Endothelial cell of umbilical vein (primary cell): ENCODE results near the gene PDE10A. TPM values are rescaled to one million over a fixed set of nuclear protein-coding genes. Genes with fewer than 3 reads are reported as not detected.

Experiments
- BruUV-seq: library from RNA; stranded (reverse); fragments of 400-500 nt; replicated peaks from 2 replicates; lab custom pipeline; 2021; lab: Mats Ljungman, UMichigan
- CTCF ChIA-PET: fragments of 300-600, 350-600 bp; sonication (Branson Sonifier 250); formaldehyde crosslinking; loops from one replicate; lab custom pipeline; 2021; ENCODE audit warnings: antibody characterized with exemption, inconsistent platforms; lab: Charles Lee
- POLR2A ChIA-PET: fragments of 300-600, 350-600 bp; sonication (Branson Sonifier 250); formaldehyde crosslinking; loops from one replicate; lab custom pipeline; 2021; ENCODE audit warnings: antibody characterized with exemption, inconsistent platforms; lab: Charles Lee
- DNase-seq: peaks from one replicate; pipeline ENCODE4 v3.0.0-alpha.2; 2011; ENCODE audit warnings: low read depth, low spot score
- FAIRE-seq: peaks from 2 replicates; lab custom pipeline; 2011; peaks lifted over from hg19 to GRCh38; lab: Jason Lieb, UNC
- H2AFZ ChIP-seq: 2 replicates; pipeline ENCODE4 v1.6.0; 2012; ENCODE audit warnings: low read depth, low read length, control low read depth, inconsistent platforms
- H3K27ac ChIP-seq: 2 replicates; pipeline ENCODE4 v1.5.1; 2011; ENCODE audit warnings: low read depth, mild to moderate bottlenecking, control low read depth, low read length, moderate library complexity; ENCODE audit not compliant: insufficient read depth
- H3K27me3 ChIP-seq, 2 experiments: 2 replicates each; pipeline versions ENCODE4 v1.6.0 to v1.6.1; 2011; ENCODE audit warnings: low read length in 2 of 2, mixed read lengths in 1 of 2; ENCODE audit not compliant: control insufficient read depth in 2 of 2, insufficient read depth in 2 of 2
- H3K36me3 ChIP-seq, 2 experiments: 2 replicates in 1 of 2; 3 replicates in 1 of 2; pipeline ENCODE4 v1.5.1; 2011; ENCODE audit warnings: low read length in 2 of 2, mild to moderate bottlenecking in 1 of 2, moderate library complexity in 1 of 2; ENCODE audit not compliant: control insufficient read depth in 2 of 2, insufficient read depth in 2 of 2; ENCODE audit errors: extremely low read depth in 1 of 2
- H3K4me1 ChIP-seq: 3 replicates; pipeline ENCODE4 v1.5.1; 2011; ENCODE audit warnings: mild to moderate bottlenecking, low read length; ENCODE audit not compliant: control insufficient read depth, insufficient read depth; ENCODE audit errors: extremely low read depth
- H3K4me2 ChIP-seq: 2 replicates; pipeline ENCODE4 v1.6.1; 2011; ENCODE audit warnings: low read length, control low read depth, mixed read lengths; ENCODE audit not compliant: insufficient read depth
- H3K4me3 ChIP-seq, 3 experiments: fragments of 200-600 bp in 1 of 3; sonication (generic), shearing (Covaris generic) in 1 of 3; replicated peaks in 1 of 3; 2 replicates each; pipeline ENCODE4 v1.5.1; 2011 to 2016; ENCODE audit warnings: control low read depth in 3 of 3, low read length in 3 of 3, mild to moderate bottlenecking in 2 of 3, inconsistent platforms in 1 of 3, low read depth in 1 of 3, moderate library complexity in 1 of 3; ENCODE audit not compliant: insufficient read depth in 1 of 3
- H3K79me2 ChIP-seq: 2 replicates; pipeline ENCODE4 v1.6.0; 2012; ENCODE audit warnings: low read length, inconsistent platforms; ENCODE audit not compliant: control insufficient read depth, insufficient read depth
- H3K9ac ChIP-seq: replicated peaks from 2 replicates; pipeline ENCODE3; 2011; ENCODE audit warnings: low read length, control low read depth; ENCODE audit not compliant: insufficient read depth; ENCODE audit errors: extremely low read depth
- H3K9me1 ChIP-seq: replicated peaks from 3 replicates; pipeline ENCODE4 v1.6.0; 2011; ENCODE audit warnings: mild to moderate bottlenecking, low read length; ENCODE audit not compliant: control insufficient read depth, insufficient read depth; ENCODE audit errors: extremely low read depth
- H3K9me3 ChIP-seq: replicated peaks from 2 replicates; pipeline ENCODE4 v1.5.1; 2012; ENCODE audit warnings: low read length, inconsistent platforms; ENCODE audit not compliant: control insufficient read depth, insufficient read depth
- H4K20me1 ChIP-seq: replicated peaks from 2 replicates; pipeline ENCODE3; 2011; ENCODE audit warnings: mild to moderate bottlenecking, low read length; ENCODE audit not compliant: control insufficient read depth, insufficient read depth; ENCODE audit errors: extremely low read depth
- EZH2 ChIP-seq: IDR thresholded peaks from 2 replicates; pipeline ENCODE4 v1.6.1; 2012; ENCODE audit warnings: borderline replicate concordance, low read depth, mild to moderate bottlenecking, moderate library complexity, low read length, inconsistent platforms; ENCODE audit not compliant: severe bottlenecking
- FOS ChIP-seq: IDR thresholded peaks from 2 replicates; pipeline ENCODE4 v1.6.1; 2011; ENCODE audit warnings: mild to moderate bottlenecking, low read length, moderate library complexity, borderline replicate concordance; ENCODE audit not compliant: insufficient read depth
- GATA2 ChIP-seq: IDR thresholded peaks from 2 replicates; pipeline ENCODE4 v1.7.0; 2011; ENCODE audit warnings: low read depth, mild to moderate bottlenecking, moderate library complexity, mixed read lengths, low read length; ENCODE audit not compliant: insufficient read length, insufficient read depth
- JUN ChIP-seq: IDR thresholded peaks from 2 replicates; pipeline ENCODE4 v1.6.1; 2011; ENCODE audit warnings: borderline replicate concordance, low read depth; ENCODE audit not compliant: insufficient read length, insufficient read depth
- MYC ChIP-seq: IDR thresholded peaks from one replicate; pipeline ENCODE4 v1.6.1; 2011; ENCODE audit warnings: mild to moderate bottlenecking, low read depth, low read length
- POLR2A ChIP-seq: IDR thresholded peaks from 2 replicates; pipeline ENCODE4 v1.6.1; 2012; ENCODE audit warnings: low read depth, mild to moderate bottlenecking, control low read depth, low read length
- POLR2AphosphoS5 ChIP-seq: IDR thresholded peaks from 2 replicates; pipeline ENCODE4 v1.6.1; 2012; ENCODE audit warnings: low read depth, mild to moderate bottlenecking, control low read depth, low read length, moderate library complexity; ENCODE audit not compliant: insufficient read depth
- dilution Hi-C: fragments of 300-500 bp; cut with MboI; formaldehyde crosslinking; loops from one replicate; pipeline ENCODE4 v1.15.0; 2019; ENCODE audit warnings: low sequenced_read_pairs; ENCODE audit not compliant: extremely low pct_ligation_motif_present
- intact Hi-C: fragments of 100-400 bp; cut with micrococcal nuclease; formaldehyde crosslinking; loops from one replicate; pipeline ENCODE4 v1.10.0; 2022
- polyA plus RNA-seq, 4 experiments: library from polyadenylated mRNA; depleted of rRNA in 3 of 4; stranded (reverse) in 3 of 4; unstranded in 1 of 4; fragments of >200 nt; gene quantifications; 2 replicates each; pipeline versions ENCODE4 v1.2.1 to v1.2.3, GENCODE V29; 2011 to 2012; ENCODE audit warnings: missing spikeins in 1 of 4
- total RNA-seq: library from RNA; stranded (reverse); gene quantifications from 2 replicates; pipeline ENCODE4 v1.2.3, GENCODE V29; 2021
- TF ChIP-seq, protein P1 (sequence below): IDR thresholded peaks from 2 replicates; pipeline ENCODE4 v1.6.1; 2011; ENCODE audit not compliant: insufficient read depth, insufficient read length
- TF ChIP-seq, protein P2 (sequence below), 2 donors: IDR thresholded peaks; 1 replicate in 1 of 2; 2 replicates in 1 of 2; pipeline ENCODE4 v1.5.1; 2011; ENCODE audit warnings: low read length in 2 of 2, mild to moderate bottlenecking in 2 of 2, moderate library complexity in 2 of 2, control low read depth in 1 of 2, inconsistent platforms in 1 of 2, low read depth in 1 of 2; ENCODE audit not compliant: insufficient read depth in 1 of 2; ENCODE audit errors: extremely low read depth in 1 of 2

The PDE10A gene
- total and polyA plus RNA-seq, 2 donors (not counting 3 experiments of a cell fraction or from before 2014, with no cell fraction given): 0.86 to 2.9 TPM

GRCh38 chr6:165657325-165657680, 5.7 kb downstream of the PDE10A start:
- TF ChIP-seq, protein P1, sequence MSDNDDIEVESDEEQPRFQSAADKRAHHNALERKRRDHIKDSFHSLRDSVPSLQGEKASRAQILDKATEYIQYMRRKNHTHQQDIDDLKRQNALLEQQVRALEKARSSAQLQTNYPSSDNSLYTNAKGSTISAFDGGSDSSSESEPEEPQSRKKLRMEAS: no peak
- TF ChIP-seq JUN: no peak
- TF ChIP-seq, protein P2, sequence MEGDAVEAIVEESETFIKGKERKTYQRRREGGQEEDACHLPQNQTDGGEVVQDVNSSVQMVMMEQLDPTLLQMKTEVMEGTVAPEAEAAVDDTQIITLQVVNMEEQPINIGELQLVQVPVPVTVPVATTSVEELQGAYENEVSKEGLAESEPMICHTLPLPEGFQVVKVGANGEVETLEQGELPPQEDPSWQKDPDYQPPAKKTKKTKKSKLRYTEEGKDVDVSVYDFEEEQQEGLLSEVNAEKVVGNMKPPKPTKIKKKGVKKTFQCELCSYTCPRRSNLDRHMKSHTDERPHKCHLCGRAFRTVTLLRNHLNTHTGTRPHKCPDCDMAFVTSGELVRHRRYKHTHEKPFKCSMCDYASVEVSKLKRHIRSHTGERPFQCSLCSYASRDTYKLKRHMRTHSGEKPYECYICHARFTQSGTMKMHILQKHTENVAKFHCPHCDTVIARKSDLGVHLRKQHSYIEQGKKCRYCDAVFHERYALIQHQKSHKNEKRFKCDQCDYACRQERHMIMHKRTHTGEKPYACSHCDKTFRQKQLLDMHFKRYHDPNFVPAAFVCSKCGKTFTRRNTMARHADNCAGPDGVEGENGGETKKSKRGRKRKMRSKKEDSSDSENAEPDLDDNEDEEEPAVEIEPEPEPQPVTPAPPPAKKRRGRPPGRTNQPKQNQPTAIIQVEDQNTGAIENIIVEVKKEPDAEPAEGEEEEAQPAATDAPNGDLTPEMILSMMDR (IDR thresholded peaks at IDR 0.05; ENCODE audit: extremely low read depth in 1 of 2, insufficient read depth in 1 of 2, low read depth in 1 of 2, low read length in 2 of 2): no peak
- no peak for TF ChIP-seq POLR2AphosphoS5
- TF ChIP-seq GATA2: no peak
- TF ChIP-seq FOS: no peak
- no peak for TF ChIP-seq MYC
- no peak for TF ChIP-seq POLR2A
- no peak for TF ChIP-seq EZH2
- peaks cover 12 to 22% of the 10 kb centered on the region in 2 experiments for H3K27me3 ChIP-seq
- no peak overlapping the region for H3K4me2 ChIP-seq
- peaks cover 3% of the 10 kb centered on the region for H3K79me2 ChIP-seq
- ChIA-PET POLR2A (no interaction called here), CTCF (interaction anchor here (1.3 to 4.1 kb wide), 2 partner anchors 217 to 220 kb away, joined by 3 to 20 read pairs; no protein-coding TSS in a partner anchor)
- no peaks in the 10 kb centered on the region for H3K9me3 ChIP-seq
- intact Hi-C loops: no loop called here
- H3K27ac ChIP-seq: no peak overlapping the region
- H3K4me1 ChIP-seq: peaks cover 13% of the 10 kb centered on the region
- dilution Hi-C loops: no loop called here
- H3K4me3 ChIP-seq: no peak overlapping the region
- no peaks in the 10 kb centered on the region for H3K9me1 ChIP-seq
- H3K9ac ChIP-seq: no peak overlapping the region
- no peaks in the 10 kb centered on the region for H3K36me3 ChIP-seq
- H2AFZ ChIP-seq: no peak overlapping the region
- FAIRE-seq: no peak
- BruUV-seq: no TSS peak
- no peak for DNase-seq
- no peaks in the 10 kb centered on the region for H4K20me1 ChIP-seq
